HepG2 (cell line): ENCODE measurements around the gene DHH. TPM values are rescaled to one million over a fixed set of nuclear protein-coding genes. Genes with fewer than 3 reads are reported as not detected.
A peak's percentile ranks its signal among the peaks of the same experiment; 100 is the strongest.

Experiments used
- BCL6 ChIP-seq: IDR thresholded peaks from 2 replicates; pipeline ENCODE4 v1.6.1; 2016; ENCODE audit warnings: missing genetic modification reagents, missing compliant biosample characterization
- CENPT ChIP-seq: sonication (generic); formaldehyde crosslinking; IDR thresholded peaks from 2 replicates; pipeline ENCODE4 v1.8.0; 2022; ENCODE audit warnings: low read depth, mild to moderate bottlenecking, moderate library complexity, missing genetic modification reagents
- ERF ChIP-seq: IDR thresholded peaks from 2 replicates; pipeline ENCODE4 v1.6.1; 2018; ENCODE audit warnings: missing biosample characterization, missing genetic modification reagents
- GABPB1 ChIP-seq: IDR thresholded peaks from 2 replicates; pipeline ENCODE4 v1.6.1; 2016; ENCODE audit warnings: mild to moderate bottlenecking, missing genetic modification reagents, moderate library complexity, missing compliant biosample characterization
- KLF15 ChIP-seq: sonication (generic); formaldehyde crosslinking; IDR thresholded peaks from 2 replicates; pipeline ENCODE4 v1.8.1; 2023; ENCODE audit warnings: borderline replicate concordance, mild to moderate bottlenecking, inconsistent platforms, missing genetic modification reagents, mixed read lengths
- KLF16 ChIP-seq, 2 experiments: sonication (generic) in 1 of 2; formaldehyde crosslinking in 1 of 2; IDR thresholded peaks; 2 replicates each; pipeline versions ENCODE4 v1.6.1 to v1.8.0; 2016 to 2023; ENCODE audit warnings: missing genetic modification reagents in 2 of 2, missing compliant biosample characterization in 1 of 2
- KMT2A ChIP-seq: sonication (generic); formaldehyde crosslinking; IDR thresholded peaks from 2 replicates; pipeline ENCODE4 v1.4.0; 2020; ENCODE audit warnings: missing genetic modification reagents
- LCORL ChIP-seq, 2 experiments: fragments of 450-650 bp in 1 of 2; sonication (generic) in 1 of 2; formaldehyde crosslinking in 1 of 2; IDR thresholded peaks; 2 replicates each; pipeline versions ENCODE4 v1.5.0 to v1.6.1; 2017 to 2020; ENCODE audit warnings: antibody characterized with exemption in 1 of 2, missing genetic modification reagents in 1 of 2
- RAD21 ChIP-seq: fragments of 450-650 bp; formaldehyde crosslinking; IDR thresholded peaks from 2 replicates; pipeline ENCODE4 v1.5.0; 2020; ENCODE audit warnings: mild to moderate bottlenecking
- SALL1 ChIP-seq: sonication (generic); formaldehyde crosslinking; IDR thresholded peaks from 2 replicates; pipeline ENCODE4 v1.8.0; 2022; ENCODE audit warnings: mild to moderate bottlenecking, missing genetic modification reagents
- SP4 ChIP-seq: sonication (generic); formaldehyde crosslinking; IDR thresholded peaks from 2 replicates; pipeline ENCODE4 v1.8.1; 2023; ENCODE audit warnings: mild to moderate bottlenecking, missing genetic modification reagents
- TBX2 ChIP-seq: sonication (generic); formaldehyde crosslinking; IDR thresholded peaks from 2 replicates; pipeline ENCODE4 v1.5.0; 2020; ENCODE audit warnings: missing genetic modification reagents, mild to moderate bottlenecking, borderline replicate concordance
- ZNF160 ChIP-seq: sonication (generic); formaldehyde crosslinking; IDR thresholded peaks from 2 replicates; pipeline ENCODE4 v1.8.0; 2022; ENCODE audit warnings: mild to moderate bottlenecking, inconsistent platforms, missing genetic modification reagents
- ZNF350 ChIP-seq: sonication (generic); formaldehyde crosslinking; IDR thresholded peaks from 2 replicates; pipeline ENCODE4 v1.4.0; 2020; ENCODE audit warnings: mild to moderate bottlenecking, low read depth, missing genetic modification reagents, borderline replicate concordance
- ZNF382 ChIP-seq: sonication (generic); formaldehyde crosslinking; IDR thresholded peaks from 2 replicates; pipeline ENCODE4 v1.5.0; 2020; ENCODE audit warnings: missing genetic modification reagents, mild to moderate bottlenecking, borderline replicate concordance
- ZNF501 ChIP-seq: sonication (generic); formaldehyde crosslinking; IDR thresholded peaks from 2 replicates; pipeline ENCODE4 v1.5.1; 2020; ENCODE audit warnings: mild to moderate bottlenecking, moderate library complexity, missing genetic modification reagents
- ZNF616 ChIP-seq: sonication (generic); formaldehyde crosslinking; IDR thresholded peaks from 2 replicates; pipeline ENCODE4 v1.5.0; 2020; ENCODE audit warnings: low read depth, mild to moderate bottlenecking, missing genetic modification reagents
- ZNF749 ChIP-seq: sonication (generic); formaldehyde crosslinking; IDR thresholded peaks from 2 replicates; pipeline ENCODE4 v1.8.0; 2022; ENCODE audit warnings: mild to moderate bottlenecking, missing genetic modification reagents, moderate library complexity, borderline replicate concordance
- polyA plus RNA-seq, 8 experiments: library from polyadenylated mRNA; depleted of rRNA in 3 of 8; stranded (reverse) in 7 of 8; unstranded in 1 of 8; fragments of >200 nt; fragmentation: Illumina TruSeq in 4 of 8; extraction: Trizol in 4 of 8; gene quantifications; 2 replicates each; pipeline versions ENCODE4 v1.2.1 to v1.2.3, GENCODE V29; 2011 to 2016; ENCODE audit warnings: low read depth in 4 of 8, missing spikeins in 1 of 8, mixed read lengths in 1 of 8; ENCODE audit not compliant: insufficient read depth in 1 of 8
- total RNA-seq, 5 experiments: library from RNA; depleted of rRNA; stranded (reverse); fragments of >200 nt; fragmentation: Illumina TruSeq; extraction: Trizol; gene quantifications; 2 replicates each; pipeline ENCODE4 v1.2.3, GENCODE V29; 2016; ENCODE audit warnings: low read depth in 1 of 5
- TF ChIP-seq, protein P1 (sequence below): IDR thresholded peaks from 2 replicates; pipeline ENCODE4 v1.6.1; 2016; ENCODE audit warnings: low read depth, borderline replicate concordance
- TF ChIP-seq, protein P2 (sequence below): IDR thresholded peaks from 2 replicates; pipeline ENCODE4 v1.6.1; 2016; ENCODE audit warnings: low read depth, control low read depth
- TF ChIP-seq, protein P3 (sequence below): sonication (generic); formaldehyde crosslinking; IDR thresholded peaks from 2 replicates; pipeline ENCODE4 v1.8.0; 2022; ENCODE audit warnings: missing genetic modification reagents, mild to moderate bottlenecking, borderline replicate concordance
- TF ChIP-seq, protein P4 (sequence below): sonication (generic); formaldehyde crosslinking; IDR thresholded peaks from 2 replicates; pipeline ENCODE4 v1.4.0; 2020; ENCODE audit warnings: mild to moderate bottlenecking, missing genetic modification reagents, borderline replicate concordance

Gene DHH
- total and polyA plus RNA-seq, 2 of the 13 experiments (the other 11 are each of a cell fraction or from before 2014, with no cell fraction given), result not detected

DNA sequence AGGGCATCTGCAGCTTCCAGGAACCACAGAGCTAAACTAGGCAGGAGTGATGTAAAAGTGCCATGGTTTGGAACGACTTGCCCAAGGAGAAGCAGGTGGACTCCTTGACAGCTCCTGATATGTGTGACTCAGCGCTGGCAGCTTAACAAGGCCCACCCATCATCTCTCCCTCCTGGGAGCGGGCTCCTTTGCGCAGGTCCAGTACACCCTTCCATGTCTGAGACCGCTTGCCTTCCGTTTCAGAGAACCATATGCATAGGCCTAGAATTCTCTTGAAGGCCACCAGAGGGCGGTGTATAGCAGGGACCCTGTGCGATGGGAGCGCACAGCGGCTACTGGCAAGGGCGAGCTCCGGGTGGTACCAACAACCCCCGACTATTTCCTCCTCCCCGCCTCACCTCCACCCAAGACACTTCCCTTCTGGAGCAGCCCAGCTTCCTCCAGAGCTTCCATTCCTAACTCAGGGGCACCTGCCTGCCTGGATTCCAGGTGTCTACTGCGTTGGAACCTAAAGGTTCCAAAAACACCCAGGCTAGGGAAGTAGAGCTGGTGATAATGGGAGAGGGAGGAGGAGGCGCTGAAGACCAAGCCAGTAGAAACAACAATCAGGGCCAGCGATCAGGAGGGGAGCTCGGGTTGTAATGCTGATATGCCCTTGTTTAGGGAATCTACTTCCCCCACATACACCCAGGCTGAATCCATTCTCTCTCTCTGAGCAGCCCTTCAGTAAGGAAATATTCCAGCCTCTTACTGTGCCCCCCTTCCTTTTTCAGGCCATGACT is 6.3 kb downstream of the DHH start (continued):
- peak; percentile 60 for TF ChIP-seq ZNF501 (CRISPR knock-in tag)
- TF ChIP-seq, protein P1, sequence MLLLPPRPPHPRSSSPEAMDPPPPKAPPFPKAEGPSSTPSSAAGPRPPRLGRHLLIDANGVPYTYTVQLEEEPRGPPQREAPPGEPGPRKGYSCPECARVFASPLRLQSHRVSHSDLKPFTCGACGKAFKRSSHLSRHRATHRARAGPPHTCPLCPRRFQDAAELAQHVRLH (CRISPR knock-in tag), result 0 out of 2 replicates have a peak, but pooled peaks have one; percentile 24
- TF ChIP-seq ERF (CRISPR knock-in tag), result peak; percentile 55; the same call in 1 of the 2 replicates
- 0 out of 4 replicates have a peak, but pooled peaks of 1 of the 2 experiments have one; percentile 52 for TF ChIP-seq KLF16 (CRISPR knock-in tag; IDR thresholded peaks at IDR 0.05)
- no peak for TF ChIP-seq ZNF382
- TF ChIP-seq GABPB1 (CRISPR knock-in tag), result peak; percentile 46
- peak; percentile 20; the same call in 1 of the 2 replicates for TF ChIP-seq TBX2
- no peak for TF ChIP-seq KLF15
- no peak for TF ChIP-seq ZNF616
- TF ChIP-seq, protein P2, sequence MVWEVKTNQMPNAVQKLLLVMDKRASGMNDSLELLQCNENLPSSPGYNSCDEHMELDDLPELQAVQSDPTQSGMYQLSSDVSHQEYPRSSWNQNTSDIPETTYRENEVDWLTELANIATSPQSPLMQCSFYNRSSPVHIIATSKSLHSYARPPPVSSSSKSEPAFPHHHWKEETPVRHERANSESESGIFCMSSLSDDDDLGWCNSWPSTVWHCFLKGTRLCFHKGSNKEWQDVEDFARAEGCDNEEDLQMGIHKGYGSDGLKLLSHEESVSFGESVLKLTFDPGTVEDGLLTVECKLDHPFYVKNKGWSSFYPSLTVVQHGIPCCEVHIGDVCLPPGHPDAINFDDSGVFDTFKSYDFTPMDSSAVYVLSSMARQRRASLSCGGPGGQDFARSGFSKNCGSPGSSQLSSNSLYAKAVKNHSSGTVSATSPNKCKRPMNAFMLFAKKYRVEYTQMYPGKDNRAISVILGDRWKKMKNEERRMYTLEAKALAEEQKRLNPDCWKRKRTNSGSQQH (CRISPR knock-in tag), result no peak
- no peak for TF ChIP-seq CENPT (CRISPR knock-in tag)
- TF ChIP-seq LCORL (IDR thresholded peaks at IDR 0.05), result no peak
- no peak for TF ChIP-seq LCORL (CRISPR knock-in tag; IDR thresholded peaks at IDR 0.05)
- TF ChIP-seq RAD21, result peak; percentile 72
- TF ChIP-seq, protein P3, sequence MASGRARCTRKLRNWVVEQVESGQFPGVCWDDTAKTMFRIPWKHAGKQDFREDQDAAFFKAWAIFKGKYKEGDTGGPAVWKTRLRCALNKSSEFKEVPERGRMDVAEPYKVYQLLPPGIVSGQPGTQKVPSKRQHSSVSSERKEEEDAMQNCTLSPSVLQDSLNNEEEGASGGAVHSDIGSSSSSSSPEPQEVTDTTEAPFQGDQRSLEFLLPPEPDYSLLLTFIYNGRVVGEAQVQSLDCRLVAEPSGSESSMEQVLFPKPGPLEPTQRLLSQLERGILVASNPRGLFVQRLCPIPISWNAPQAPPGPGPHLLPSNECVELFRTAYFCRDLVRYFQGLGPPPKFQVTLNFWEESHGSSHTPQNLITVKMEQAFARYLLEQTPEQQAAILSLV (CRISPR knock-in tag), result no peak
- TF ChIP-seq KMT2A (CRISPR knock-in tag), result 0 out of 2 replicates have a peak, but pooled peaks have one; percentile 27
- TF ChIP-seq ZNF160 (CRISPR knock-in tag), result no peak
- peak; percentile 58; the same call in 1 of the 2 replicates for TF ChIP-seq ZNF350 (CRISPR knock-in tag)
- TF ChIP-seq SP4, result 0 out of 2 replicates have a peak, but pooled peaks have one; percentile 46
- TF ChIP-seq, protein P4, sequence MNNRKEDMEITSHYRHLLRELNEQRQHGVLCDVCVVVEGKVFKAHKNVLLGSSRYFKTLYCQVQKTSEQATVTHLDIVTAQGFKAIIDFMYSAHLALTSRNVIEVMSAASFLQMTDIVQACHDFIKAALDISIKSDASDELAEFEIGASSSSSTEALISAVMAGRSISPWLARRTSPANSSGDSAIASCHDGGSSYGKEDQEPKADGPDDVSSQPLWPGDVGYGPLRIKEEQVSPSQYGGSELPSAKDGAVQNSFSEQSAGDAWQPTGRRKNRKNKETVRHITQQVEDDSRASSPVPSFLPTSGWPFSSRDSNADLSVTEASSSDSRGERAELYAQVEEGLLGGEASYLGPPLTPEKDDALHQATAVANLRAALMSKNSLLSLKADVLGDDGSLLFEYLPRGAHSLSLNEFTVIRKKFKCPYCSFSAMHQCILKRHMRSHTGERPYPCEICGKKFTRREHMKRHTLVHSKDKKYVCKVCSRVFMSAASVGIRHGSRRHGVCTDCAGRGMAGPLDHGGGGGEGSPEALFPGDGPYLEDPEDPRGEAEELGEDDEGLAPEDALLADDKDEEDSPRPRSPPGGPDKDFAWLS (CRISPR knock-in tag), result no peak
- TF ChIP-seq BCL6 (CRISPR knock-in tag), result 0 out of 2 replicates have a peak, but pooled peaks have one; percentile 11
- no peak for TF ChIP-seq ZNF749 (CRISPR knock-in tag)
- peak; percentile 37; the same call in 1 of the 2 replicates for TF ChIP-seq SALL1 (CRISPR knock-in tag)
